Natural killer cell (primary cell): ENCODE data around the gene ARID5B. TPM values are rescaled to one million over a fixed set of nuclear protein-coding genes. Genes with fewer than 3 reads are reported as not detected.
A peak's percentile ranks its signal among the peaks of the same experiment; 100 is the strongest.

Experiments
- ATAC-seq, 3 donors: fragments of 150-1000 bp in 2 of 3; fragments of 200-7000 bp in 1 of 3; cut with Tn5 transposase; 1 replicate in 1 of 3; 2 replicates in 2 of 3; pipeline ENCODE4 v1.10.0; 2021; ENCODE audit warnings: mild to moderate bottlenecking in 2 of 3, moderate library complexity in 2 of 3
- DNase-seq, 2 donors: peaks; one replicate each; pipeline versions ENCODE4 v3.0.0 to v3.0.0-alpha.2; 2013 to 2021; ENCODE audit warnings: mixed read lengths in 1 of 2
- H3K27ac ChIP-seq: one replicate; pipeline ENCODE4 v1.5.1; 2013; ENCODE audit warnings: mild to moderate bottlenecking, low read length
- H3K27me3 ChIP-seq: one replicate; pipeline ENCODE4 v1.6.1; 2013; ENCODE audit warnings: low read length; ENCODE audit not compliant: control insufficient read depth, insufficient read depth
- H3K36me3 ChIP-seq: one replicate; pipeline ENCODE4 v1.6.1; 2013; ENCODE audit warnings: low read length; ENCODE audit not compliant: control insufficient read depth, insufficient read depth
- H3K4me1 ChIP-seq: one replicate; pipeline ENCODE4 v1.6.1; 2013; ENCODE audit warnings: low read length; ENCODE audit not compliant: control insufficient read depth, insufficient read depth
- H3K4me3 ChIP-seq: one replicate; pipeline ENCODE4 v1.5.1; 2013; ENCODE audit warnings: low read length
- H3K9me3 ChIP-seq: one replicate; pipeline ENCODE4 v1.6.1; 2013; ENCODE audit warnings: low read length; ENCODE audit not compliant: control insufficient read depth, insufficient read depth
- H3K27ac Mint-ChIP-seq, 2 donors: one replicate each; pipeline ENCODE4 v1.8.0; 2022; ENCODE audit warnings: mild to moderate bottlenecking in 2 of 2, mixed read lengths in 2 of 2, moderate library complexity in 1 of 2
- H3K27me3 Mint-ChIP-seq, 2 donors: one replicate each; pipeline ENCODE4 v1.8.0; 2022; ENCODE audit warnings: low read depth in 2 of 2, mixed read lengths in 2 of 2
- H3K36me3 Mint-ChIP-seq: one replicate; pipeline ENCODE4 v1.8.0; 2022; ENCODE audit warnings: mixed read lengths
- H3K4me1 Mint-ChIP-seq, 2 donors: one replicate each; pipeline ENCODE4 v1.8.0; 2022; ENCODE audit warnings: mixed read lengths in 2 of 2
- H3K4me3 Mint-ChIP-seq: one replicate; pipeline ENCODE4 v1.8.0; 2022; ENCODE audit warnings: mild to moderate bottlenecking, moderate library complexity, mixed read lengths
- H3K9me3 Mint-ChIP-seq, 2 donors: one replicate each; pipeline ENCODE4 v1.8.0; 2022; ENCODE audit warnings: mixed read lengths in 2 of 2
- CTCF ChIP-seq: fragments of 200-600 bp; IDR thresholded peaks from one replicate; pipeline ENCODE4 v1.8.0; 2022; ENCODE audit warnings: antibody characterized with exemption
- WGBS: methylation state at CpG from one replicate; pipeline ENCODE4 v1.1.7; 2013; ENCODE audit warnings: missing lambda C conversion rate; ENCODE audit not compliant: insufficient coverage; 5-methylcytosine and 5-hydroxymethylcytosine counted together
- intact Hi-C: fragments of 100-400 bp; cut with micrococcal nuclease; formaldehyde crosslinking; loops from one replicate; pipeline ENCODE4 v1.14.2; 2022
- total RNA-seq, 4 donors: library from RNA; stranded (reverse); fragments of 120-200 nt in 1 of 4; gene quantifications; one replicate each; pipeline versions ENCODE4 v1.2.3 to v1.2.4, GENCODE V29; 2013 to 2022

Gene ARID5B
- total RNA-seq, 3 donors from 2014 or later (not counting 1 experiment from before 2014, with no cell fraction given): 22.3 to 44.3 (median 31.3) TPM

GRCh38 chr10:62021978-62022802 lies 120.7 kb downstream of the ARID5B start:
- Mint-ChIP-seq H3K27me3 (no peaks in the 10 kb centered on the region), H3K4me3 (no peak overlapping the region), H3K27ac (no peak overlapping the region), H3K9me3 (no peaks in the 10 kb centered on the region), H3K4me1 (peaks cover 44 to 49% of the 10 kb centered on the region in 2 donors), H3K36me3 (no peaks in the 10 kb centered on the region)
- Histone ChIP-seq H3K36me3 (no peaks in the 10 kb centered on the region), H3K4me1 (no peaks in the 10 kb centered on the region), H3K9me3 (no peaks in the 10 kb centered on the region), H3K27me3 (no peaks in the 10 kb centered on the region), H3K27ac (peak overlapping the region; percentile 83), H3K4me3 (no peak overlapping the region)
- no peak for TF ChIP-seq CTCF
- DNase-seq (no peak), ATAC-seq (no peak)
- intact Hi-C loops: no loop called here
- 95% methylated on average over 4 of the region's 5 CpGs for WGBS

- no peaks in the 10 kb centered on the region for H3K27me3 ChIP-seq
- Mint-ChIP-seq H3K4me1 (peaks cover 50 to 52% of the 10 kb centered on the region in 2 donors), H3K9me3 (no peaks in the 10 kb centered on the region), H3K4me3 (no peak overlapping the region), H3K27me3 (no peaks in the 10 kb centered on the region), H3K36me3 (no peaks in the 10 kb centered on the region), H3K27ac (peak overlapping the region in 1 of 2 donors; percentile 1)
- no peak overlapping the region for H3K4me3 ChIP-seq
- ATAC-seq (no peak), DNase-seq (no peak)
- TF ChIP-seq CTCF: no peak
- 84% methylated on average over 6 of the region's 6 CpGs for WGBS
- intact Hi-C loops: no loop called here
- H3K27ac ChIP-seq: no peak overlapping the region
- H3K4me1 ChIP-seq: no peaks in the 10 kb centered on the region
- H3K36me3 ChIP-seq: no peaks in the 10 kb centered on the region
- no peaks in the 10 kb centered on the region for H3K9me3 ChIP-seq
These were observed 121.3 kb downstream of the ARID5B start for GRCh38 chr10:62022830-62023229.

- Mint-ChIP-seq H3K4me3 (no peak overlapping the region), H3K4me1 (peaks cover 50 to 53% of the 10 kb centered on the region in 2 donors), H3K36me3 (no peaks in the 10 kb centered on the region), H3K27me3 (no peaks in the 10 kb centered on the region), H3K27ac (peak overlapping the region in 1 of 2 donors; percentile 1), H3K9me3 (no peaks in the 10 kb centered on the region)
- no peak for ATAC-seq
- H3K4me3 ChIP-seq: no peak overlapping the region
- no peaks in the 10 kb centered on the region for H3K4me1 ChIP-seq
- no peaks in the 10 kb centered on the region for H3K36me3 ChIP-seq
- WGBS: 89% methylated on average over 1 of the region's 1 CpG
- no peak for TF ChIP-seq CTCF
- DNase-seq: no peak
- intact Hi-C loops: no loop called here
- no peaks in the 10 kb centered on the region for H3K27me3 ChIP-seq
- no peaks in the 10 kb centered on the region for H3K9me3 ChIP-seq
- no peak overlapping the region for H3K27ac ChIP-seq
These were observed 121.8 kb downstream of the ARID5B start for GRCh38 chr10:62023329-62023728.
